ENCODE data around the gene BZW2. TPM values are rescaled to one million over a fixed set of nuclear protein-coding genes. Genes with fewer than 3 reads are reported as not detected.

Gene BZW2
- total RNA-seq, 1 donor, result 61.8 TPM

GRCh38 chr7:16734148-16734726 lies 88.3 kb downstream of the BZW2 start:
- DNase-seq (ENCODE audit: low read depth), result no peak
- H3K4me3 ChIP-seq (ENCODE audit: low read depth, low read length), result no peak overlapping the region
- TF ChIP-seq CTCF (IDR thresholded peaks at IDR 0.05; ENCODE audit: insufficient read depth, low read length), result no peak

- H3K4me3 ChIP-seq (ENCODE audit: low read depth, low read length), result no peak overlapping the region
- TF ChIP-seq CTCF (IDR thresholded peaks at IDR 0.05; ENCODE audit: insufficient read depth, low read length), result no peak
Observed at GRCh38 chr7:16735020-16735419, 89.0 kb downstream of the BZW2 start.

GRCh38 chr7:16738011-16738688 lies 92.2 kb downstream of the BZW2 start:
- no peak for DNase-seq (ENCODE audit: low read depth)
- no peak overlapping the region for H3K4me3 ChIP-seq (ENCODE audit: low read depth, low read length)
- no peak for TF ChIP-seq CTCF (IDR thresholded peaks at IDR 0.05; ENCODE audit: insufficient read depth, low read length)

More at GRCh38 chr7:16735020-16735419, 89.0 kb downstream of the BZW2 start:
- DNase-seq (ENCODE audit: low read depth), result no peak

GRCh38 chr7:16739863-16740622 lies 94.1 kb downstream of the BZW2 start:
- H3K4me3 ChIP-seq (ENCODE audit: low read depth, low read length), result no peak overlapping the region
- peak; percentile 95 for DNase-seq (ENCODE audit: low read depth)
- no peak for TF ChIP-seq CTCF (IDR thresholded peaks at IDR 0.05; ENCODE audit: insufficient read depth, low read length)

GRCh38 chr7:16740623-16740953 lies 94.6 kb downstream of the BZW2 start:
- no peak overlapping the region for H3K4me3 ChIP-seq (ENCODE audit: low read depth, low read length)
- DNase-seq (ENCODE audit: low read depth), result no peak
- no peak for TF ChIP-seq CTCF (IDR thresholded peaks at IDR 0.05; ENCODE audit: insufficient read depth, low read length)

- no peak for DNase-seq (ENCODE audit: low read depth)
- TF ChIP-seq CTCF (IDR thresholded peaks at IDR 0.05; ENCODE audit: insufficient read depth, low read length), result no peak
- no peak overlapping the region for H3K4me3 ChIP-seq (ENCODE audit: low read depth, low read length)
Observed at GRCh38 chr7:16740996-16741395, 95.0 kb downstream of the BZW2 start.
